HG02588 (cell line): ENCODE results near the gene ITGA11.
A peak's percentile ranks its signal among the peaks of the same experiment; 100 is the strongest.

ENCODE experiments used
- ATAC-seq: cut with Tn5 transposase; IDR thresholded peaks from one replicate; pipeline ENCODE4 v1.9.1; 2021; ENCODE audit warnings: mild to moderate bottlenecking, moderate library complexity; ENCODE audit not compliant: unreplicated experiment

ITGA11 gene

GRCh38 chr15:68277603-68278344 is 154.2 kb downstream of the ITGA11 start, which contains the start of gene FEM1B:
Gene FEM1B (plus strand): TSS chr15:68277745. CDS start chr15:68278418, 673 bp downstream.
- ATAC-seq = peak; percentile 76

GRCh38 chr15:68277131-68277602 is 154.8 kb downstream of the ITGA11 start:
- ATAC-seq = peak; percentile 7

- no peak for ATAC-seq
These were observed 155.3 kb downstream of the ITGA11 start for GRCh38 chr15:68276668-68277067.

- ATAC-seq = no peak
These were observed 156.7 kb downstream of the ITGA11 start for GRCh38 chr15:68275165-68275746.

- ATAC-seq = no peak
These were observed 157.6 kb downstream of the ITGA11 start for GRCh38 chr15:68274201-68274848.

GRCh38 chr15:68272721-68273271 is 159.2 kb downstream of the ITGA11 start:
- no peak for ATAC-seq

- ATAC-seq = no peak
These were observed 160.0 kb downstream of the ITGA11 start for GRCh38 chr15:68271854-68272471.

- ATAC-seq = no peak
These were observed 163.6 kb downstream of the ITGA11 start for GRCh38 chr15:68268405-68268804.

- ATAC-seq = no peak
These were observed 166.3 kb downstream of the ITGA11 start for GRCh38 chr15:68265674-68266073.

- ATAC-seq = no peak
These were observed 166.9 kb downstream of the ITGA11 start for GRCh38 chr15:68265081-68265480.

- ATAC-seq = no peak
These were observed 167.7 kb downstream of the ITGA11 start for GRCh38 chr15:68264282-68264681.

GRCh38 chr15:68262514-68263356 is 169.2 kb downstream of the ITGA11 start:
- no peak for ATAC-seq

- no peak for ATAC-seq
These were observed 170.0 kb downstream of the ITGA11 start for GRCh38 chr15:68261980-68262379.

- ATAC-seq = no peak
These were observed 170.7 kb downstream of the ITGA11 start for GRCh38 chr15:68261241-68261640.

GRCh38 chr15:68259883-68260282 is 172.1 kb downstream of the ITGA11 start:
- no peak for ATAC-seq

GRCh38 chr15:68258692-68259091 is 173.3 kb downstream of the ITGA11 start:
- no peak for ATAC-seq

GRCh38 chr15:68256675-68257450 is 175.1 kb downstream of the ITGA11 start:
- no peak for ATAC-seq

GRCh38 chr15:68252925-68253534 is 178.9 kb downstream of the ITGA11 start:
- ATAC-seq = no peak
